Sigmoid colon (tissue), 3 donors: Measurements from ENCODE around the gene BLTP3B.

Source experiments
- CTCF ChIP-seq, 4 experiments: fragments of 450-650 bp in 3 of 4; fragments of 200-600 bp in 1 of 4; IDR thresholded peaks; one replicate each; pipeline ENCODE4 v1.5.1; 2016 to 2019; ENCODE audit warnings: antibody characterized with exemption in 4 of 4, mild to moderate bottlenecking in 3 of 4, moderate library complexity in 2 of 4
- POLR2A ChIP-seq, 2 donors: fragments of 450-650 bp; IDR thresholded peaks; one replicate each; pipeline ENCODE4 v1.6.1; 2016; ENCODE audit warnings: antibody characterized with exemption in 2 of 2, mild to moderate bottlenecking in 2 of 2, moderate library complexity in 2 of 2

GRCh38 chr12:100158535-100158934 lies 15.9 kb upstream of the BLTP3B start:
- TF ChIP-seq CTCF (IDR thresholded peaks at IDR 0.05) = no peak
- TF ChIP-seq POLR2A (IDR thresholded peaks at IDR 0.05) = no peak
